HepG2 (cell line): ENCODE measurements around the gene TRIM28. TPM values are rescaled to one million over a fixed set of nuclear protein-coding genes. Genes with fewer than 3 reads are reported as not detected.

Experiments used
- ARID2 ChIP-seq: sonication (generic); formaldehyde crosslinking; IDR thresholded peaks from 2 replicates; pipeline ENCODE4 v1.8.1; 2022; ENCODE audit warnings: mild to moderate bottlenecking, missing genetic modification reagents, borderline replicate concordance
- BHLHE40 ChIP-seq: IDR thresholded peaks from 2 replicates; pipeline ENCODE4 v1.6.1; 2011; ENCODE audit warnings: low read length, improper control_type of control experiment
- CREM ChIP-seq, 2 experiments: sonication (generic) in 1 of 2; formaldehyde crosslinking in 1 of 2; IDR thresholded peaks; 2 replicates each; pipeline versions ENCODE4 v1.4.0 to v1.6.1; 2016 to 2020; ENCODE audit warnings: antibody characterized with exemption in 1 of 2, mild to moderate bottlenecking in 1 of 2, missing genetic modification reagents in 1 of 2
- DMAP1 ChIP-seq: IDR thresholded peaks from 2 replicates; pipeline ENCODE4 v1.6.1; 2016
- FOXC1 ChIP-seq: sonication (generic); formaldehyde crosslinking; IDR thresholded peaks from 2 replicates; pipeline ENCODE4 v1.8.0; 2022; ENCODE audit warnings: mild to moderate bottlenecking, missing genetic modification reagents, borderline replicate concordance
- HMG20B ChIP-seq: conservative IDR thresholded peaks from 2 replicates; pipeline ENCODE4 v1.6.1; 2016; ENCODE audit warnings: missing genetic modification reagents, missing compliant biosample characterization
- KLF9 ChIP-seq: IDR thresholded peaks from 2 replicates; pipeline ENCODE4 v1.6.1; 2016; ENCODE audit warnings: low read depth
- PHF5A ChIP-seq: IDR thresholded peaks from one replicate; pipeline ENCODE4 v1.6.1; 2018; ENCODE audit warnings: low read depth, missing genetic modification reagents; ENCODE audit not compliant: unreplicated experiment
- RNF2 ChIP-seq: fragments of 450-650 bp; conservative IDR thresholded peaks from 2 replicates; pipeline ENCODE4 v1.6.1; 2016; ENCODE audit warnings: low read depth
- SKI ChIP-seq: fragments of 450-650 bp; IDR thresholded peaks from one replicate; pipeline ENCODE4 v1.6.1; 2018; ENCODE audit warnings: mild to moderate bottlenecking; ENCODE audit not compliant: partially characterized antibody
- SMAD1 ChIP-seq: sonication (generic); formaldehyde crosslinking; IDR thresholded peaks from 2 replicates; pipeline ENCODE4 v1.4.0; 2020; ENCODE audit warnings: missing genetic modification reagents, low read depth, mild to moderate bottlenecking, borderline replicate concordance
- ZFP37 ChIP-seq: sonication (generic); formaldehyde crosslinking; IDR thresholded peaks from 2 replicates; pipeline ENCODE4 v1.4.0; 2020; ENCODE audit warnings: missing genetic modification reagents, borderline replicate concordance
- ZNF501 ChIP-seq: sonication (generic); formaldehyde crosslinking; IDR thresholded peaks from 2 replicates; pipeline ENCODE4 v1.5.1; 2020; ENCODE audit warnings: mild to moderate bottlenecking, moderate library complexity, missing genetic modification reagents
- ZNF564 ChIP-seq: sonication (generic); formaldehyde crosslinking; IDR thresholded peaks from 2 replicates; pipeline ENCODE4 v1.8.1; 2023; ENCODE audit warnings: mild to moderate bottlenecking, missing genetic modification reagents
- ZNF572 ChIP-seq: sonication (generic); formaldehyde crosslinking; IDR thresholded peaks from 2 replicates; pipeline ENCODE4 v1.5.1; 2020; ENCODE audit warnings: mild to moderate bottlenecking, missing genetic modification reagents
- ZNF713 ChIP-seq: sonication (generic); formaldehyde crosslinking; IDR thresholded peaks from 2 replicates; pipeline ENCODE4 v1.4.0; 2020; ENCODE audit warnings: mild to moderate bottlenecking, missing genetic modification reagents
- ZNF766 ChIP-seq: sonication (generic); formaldehyde crosslinking; IDR thresholded peaks from 2 replicates; pipeline ENCODE4 v1.5.0; 2020; ENCODE audit warnings: missing genetic modification reagents, borderline replicate concordance
- ZNF883 ChIP-seq: sonication (generic); formaldehyde crosslinking; IDR thresholded peaks from 2 replicates; pipeline ENCODE4 v1.5.1; 2020; ENCODE audit warnings: mild to moderate bottlenecking, missing genetic modification reagents; ENCODE audit errors: not compliant biosample characterization
- polyA plus RNA-seq, 8 experiments: library from polyadenylated mRNA; depleted of rRNA in 3 of 8; stranded (reverse) in 7 of 8; unstranded in 1 of 8; fragments of >200 nt; fragmentation: Illumina TruSeq in 4 of 8; extraction: Trizol in 4 of 8; gene quantifications; 2 replicates each; pipeline versions ENCODE4 v1.2.1 to v1.2.3, GENCODE V29; 2011 to 2016; ENCODE audit warnings: low read depth in 4 of 8, missing spikeins in 1 of 8, mixed read lengths in 1 of 8; ENCODE audit not compliant: insufficient read depth in 1 of 8
- total RNA-seq, 5 experiments: library from RNA; depleted of rRNA; stranded (reverse); fragments of >200 nt; fragmentation: Illumina TruSeq; extraction: Trizol; gene quantifications; 2 replicates each; pipeline ENCODE4 v1.2.3, GENCODE V29; 2016; ENCODE audit warnings: low read depth in 1 of 5
- TF ChIP-seq, protein P1 (sequence below): sonication (generic); formaldehyde crosslinking; IDR thresholded peaks from 2 replicates; pipeline ENCODE4 v1.5.0; 2020; ENCODE audit warnings: mild to moderate bottlenecking, missing genetic modification reagents, borderline replicate concordance
- TF ChIP-seq, protein P2 (sequence below): sonication (generic); formaldehyde crosslinking; IDR thresholded peaks from 2 replicates; pipeline ENCODE4 v1.8.1; 2023; ENCODE audit warnings: mild to moderate bottlenecking, inconsistent platforms, moderate library complexity, missing genetic modification reagents, borderline replicate concordance
- TF ChIP-seq, protein P3 (sequence below): IDR thresholded peaks from 2 replicates; pipeline ENCODE4 v1.6.1; 2016
- TF ChIP-seq, protein P4 (sequence below): sonication (generic); formaldehyde crosslinking; conservative IDR thresholded peaks from 2 replicates; pipeline ENCODE4 v1.4.0; 2020; ENCODE audit warnings: missing genetic modification reagents
- TF ChIP-seq, protein P5 (sequence below): sonication (generic); formaldehyde crosslinking; IDR thresholded peaks from 2 replicates; pipeline ENCODE4 v1.5.0; 2020; ENCODE audit warnings: missing genetic modification reagents

TRIM28 gene
- total and polyA plus RNA-seq, 2 of the 13 experiments (the other 11 are each of a cell fraction or from before 2014, with no cell fraction given): 361 to 439 TPM

DNA sequence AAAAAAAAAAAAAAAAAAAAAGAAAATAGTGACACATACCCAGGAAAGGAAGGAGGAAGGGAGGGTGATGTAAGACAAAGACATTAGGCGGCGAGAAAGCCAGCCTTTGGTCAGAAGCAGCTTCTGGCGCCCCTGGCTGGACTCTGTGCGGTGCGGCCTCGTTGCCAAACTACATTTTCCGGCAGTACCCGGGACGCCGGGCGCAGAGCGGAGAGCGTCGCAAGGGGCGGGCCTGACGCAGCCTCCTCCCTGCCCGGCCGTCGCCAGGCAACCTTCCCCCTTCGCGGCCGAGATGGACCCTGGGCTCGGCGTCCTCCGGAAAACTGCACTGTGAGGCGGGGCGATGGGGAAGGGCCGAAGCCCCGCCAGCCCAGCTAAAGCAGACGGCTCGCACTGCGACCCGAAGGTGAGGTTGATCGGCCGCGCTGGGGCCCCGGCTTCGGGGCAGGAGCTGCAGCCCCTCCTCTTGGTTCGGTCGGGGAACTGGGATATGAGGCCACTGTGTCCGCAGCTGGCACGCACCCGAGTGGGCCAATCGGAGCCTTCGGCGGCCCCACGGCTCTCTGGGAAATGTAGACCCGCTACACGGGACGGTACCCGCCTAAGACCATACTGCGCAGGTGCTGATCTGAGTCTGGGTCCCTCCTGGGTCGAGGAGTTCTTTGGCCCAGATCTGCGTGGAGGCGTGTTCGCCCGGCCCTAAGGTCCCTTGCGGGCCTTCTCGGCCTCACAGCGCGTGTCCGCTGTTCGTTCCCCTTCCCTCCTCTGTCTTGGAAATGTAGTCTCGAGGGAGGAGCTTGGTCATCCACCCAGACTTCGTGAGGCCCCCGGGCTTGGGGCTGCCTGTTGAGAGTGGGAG, 31.5 kb downstream of the TRIM28 start (continued):
- TF ChIP-seq, protein P1, sequence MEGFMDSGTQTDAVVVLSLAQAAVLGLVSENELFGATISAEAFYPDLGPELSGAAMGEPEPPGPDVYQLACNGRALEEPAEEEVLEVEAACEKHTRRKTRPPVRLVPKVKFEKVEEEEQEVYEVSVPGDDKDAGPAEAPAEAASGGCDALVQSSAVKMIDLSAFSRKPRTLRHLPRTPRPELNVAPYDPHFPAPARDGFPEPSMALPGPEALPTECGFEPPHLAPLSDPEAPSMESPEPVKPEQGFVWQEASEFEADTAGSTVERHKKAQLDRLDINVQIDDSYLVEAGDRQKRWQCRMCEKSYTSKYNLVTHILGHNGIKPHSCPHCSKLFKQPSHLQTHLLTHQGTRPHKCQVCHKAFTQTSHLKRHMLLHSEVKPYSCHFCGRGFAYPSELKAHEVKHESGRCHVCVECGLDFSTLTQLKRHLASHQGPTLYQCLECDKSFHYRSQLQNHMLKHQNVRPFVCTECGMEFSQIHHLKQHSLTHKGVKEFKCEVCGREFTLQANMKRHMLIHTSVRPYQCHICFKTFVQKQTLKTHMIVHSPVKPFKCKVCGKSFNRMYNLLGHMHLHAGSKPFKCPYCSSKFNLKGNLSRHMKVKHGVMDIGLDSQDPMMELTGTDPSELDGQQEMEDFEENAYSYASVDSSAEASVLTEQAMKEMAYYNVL (CRISPR knock-in tag): peak; percentile 38; the same call in 1 of the 2 replicates
- peak; percentile 82 for TF ChIP-seq ZFP37 (CRISPR knock-in tag)
- peak; percentile 59; the same call in 1 of the 2 replicates for TF ChIP-seq ZNF766 (CRISPR knock-in tag)
- no peak for TF ChIP-seq ARID2 (CRISPR knock-in tag)
- TF ChIP-seq SMAD1 (CRISPR knock-in tag): 0 out of 2 replicates have a peak, but pooled peaks have one; percentile 70
- TF ChIP-seq HMG20B (CRISPR knock-in tag): peak; percentile 9; the same call in 1 of the 2 replicates
- TF ChIP-seq, protein P2, sequence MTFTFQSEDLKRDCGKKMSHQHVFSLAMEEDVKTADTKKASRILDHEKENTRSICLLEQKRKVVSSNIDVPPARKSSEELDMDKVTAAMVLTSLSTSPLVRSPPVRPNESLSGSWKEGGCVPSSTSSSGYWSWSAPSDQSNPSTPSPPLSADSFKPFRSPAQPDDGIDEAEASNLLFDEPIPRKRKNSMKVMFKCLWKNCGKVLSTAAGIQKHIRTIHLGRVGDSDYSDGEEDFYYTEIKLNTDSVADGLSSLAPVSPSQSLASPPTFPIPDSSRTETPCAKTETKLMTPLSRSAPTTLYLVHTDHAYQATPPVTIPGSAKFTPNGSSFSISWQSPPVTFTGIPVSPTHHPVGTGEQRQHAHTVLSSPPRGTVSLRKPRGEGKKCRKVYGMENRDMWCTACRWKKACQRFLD (CRISPR knock-in tag): no peak; the same call in 1 of the 2 replicates
- TF ChIP-seq ZNF713 (CRISPR knock-in tag): no peak
- TF ChIP-seq, protein P3, sequence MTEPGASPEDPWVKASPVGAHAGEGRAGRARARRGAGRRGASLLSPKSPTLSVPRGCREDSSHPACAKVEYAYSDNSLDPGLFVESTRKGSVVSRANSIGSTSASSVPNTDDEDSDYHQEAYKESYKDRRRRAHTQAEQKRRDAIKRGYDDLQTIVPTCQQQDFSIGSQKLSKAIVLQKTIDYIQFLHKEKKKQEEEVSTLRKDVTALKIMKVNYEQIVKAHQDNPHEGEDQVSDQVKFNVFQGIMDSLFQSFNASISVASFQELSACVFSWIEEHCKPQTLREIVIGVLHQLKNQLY (CRISPR knock-in tag): 0 out of 2 replicates have a peak, but pooled peaks have one; percentile 33
- TF ChIP-seq BHLHE40: no peak
- TF ChIP-seq ZNF501 (CRISPR knock-in tag): peak; percentile 91
- peak; percentile 76; the same call in 1 of the 2 replicates for TF ChIP-seq RNF2
- peak; percentile 33 for TF ChIP-seq PHF5A (CRISPR knock-in tag)
- TF ChIP-seq KLF9: 0 out of 2 replicates have a peak, but pooled peaks have one; percentile 53
- TF ChIP-seq ZNF883: peak; percentile 69
- no peak for TF ChIP-seq SKI
- peak; percentile 42; the same call in 1 of the 2 replicates for TF ChIP-seq DMAP1 (CRISPR knock-in tag)
- peak; percentile 73 for TF ChIP-seq FOXC1 (CRISPR knock-in tag)
- TF ChIP-seq ZNF572 (CRISPR knock-in tag): peak; percentile 85; the same call in 1 of the 2 replicates
- TF ChIP-seq, protein P4, sequence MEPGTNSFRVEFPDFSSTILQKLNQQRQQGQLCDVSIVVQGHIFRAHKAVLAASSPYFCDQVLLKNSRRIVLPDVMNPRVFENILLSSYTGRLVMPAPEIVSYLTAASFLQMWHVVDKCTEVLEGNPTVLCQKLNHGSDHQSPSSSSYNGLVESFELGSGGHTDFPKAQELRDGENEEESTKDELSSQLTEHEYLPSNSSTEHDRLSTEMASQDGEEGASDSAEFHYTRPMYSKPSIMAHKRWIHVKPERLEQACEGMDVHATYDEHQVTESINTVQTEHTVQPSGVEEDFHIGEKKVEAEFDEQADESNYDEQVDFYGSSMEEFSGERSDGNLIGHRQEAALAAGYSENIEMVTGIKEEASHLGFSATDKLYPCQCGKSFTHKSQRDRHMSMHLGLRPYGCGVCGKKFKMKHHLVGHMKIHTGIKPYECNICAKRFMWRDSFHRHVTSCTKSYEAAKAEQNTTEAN (CRISPR knock-in tag): 0 out of 2 replicates have a peak, but pooled peaks have one; percentile 15
- no peak for TF ChIP-seq ZNF564
- TF ChIP-seq, protein P5, sequence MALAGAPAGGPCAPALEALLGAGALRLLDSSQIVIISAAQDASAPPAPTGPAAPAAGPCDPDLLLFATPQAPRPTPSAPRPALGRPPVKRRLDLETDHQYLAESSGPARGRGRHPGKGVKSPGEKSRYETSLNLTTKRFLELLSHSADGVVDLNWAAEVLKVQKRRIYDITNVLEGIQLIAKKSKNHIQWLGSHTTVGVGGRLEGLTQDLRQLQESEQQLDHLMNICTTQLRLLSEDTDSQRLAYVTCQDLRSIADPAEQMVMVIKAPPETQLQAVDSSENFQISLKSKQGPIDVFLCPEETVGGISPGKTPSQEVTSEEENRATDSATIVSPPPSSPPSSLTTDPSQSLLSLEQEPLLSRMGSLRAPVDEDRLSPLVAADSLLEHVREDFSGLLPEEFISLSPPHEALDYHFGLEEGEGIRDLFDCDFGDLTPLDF (CRISPR knock-in tag): 0 out of 2 replicates have a peak, but pooled peaks have one; percentile 29
- TF ChIP-seq CREM (IDR thresholded peaks at IDR 0.05): peak; percentile 91
- peak; percentile 49; the same call in 1 of the 2 replicates for TF ChIP-seq CREM (CRISPR knock-in tag; IDR thresholded peaks at IDR 0.05)
